NCI-H345 treated with DMSO at 0.1 percent for 48 hours (cell line): ENCODE measurements around the gene IRF4.
"Not testable (repeated sequence)": the region's sequence is repeated elsewhere in the genome, so short reads cannot be mapped to it uniquely, and the experiment has no call there.

Experiments used
- DNase-seq: peaks from one replicate; lab custom pipeline; 2025; ENCODE audit not compliant: unreplicated experiment; lab: John Stamatoyannopoulos, UW

IRF4 gene

GRCh38 chr6:366389-367297 is 24.9 kb upstream of the IRF4 start:
- no peak for DNase-seq

- DNase-seq = no peak
Measured at GRCh38 chr6:367298-367794, 24.2 kb upstream of the IRF4 start.

DNA sequence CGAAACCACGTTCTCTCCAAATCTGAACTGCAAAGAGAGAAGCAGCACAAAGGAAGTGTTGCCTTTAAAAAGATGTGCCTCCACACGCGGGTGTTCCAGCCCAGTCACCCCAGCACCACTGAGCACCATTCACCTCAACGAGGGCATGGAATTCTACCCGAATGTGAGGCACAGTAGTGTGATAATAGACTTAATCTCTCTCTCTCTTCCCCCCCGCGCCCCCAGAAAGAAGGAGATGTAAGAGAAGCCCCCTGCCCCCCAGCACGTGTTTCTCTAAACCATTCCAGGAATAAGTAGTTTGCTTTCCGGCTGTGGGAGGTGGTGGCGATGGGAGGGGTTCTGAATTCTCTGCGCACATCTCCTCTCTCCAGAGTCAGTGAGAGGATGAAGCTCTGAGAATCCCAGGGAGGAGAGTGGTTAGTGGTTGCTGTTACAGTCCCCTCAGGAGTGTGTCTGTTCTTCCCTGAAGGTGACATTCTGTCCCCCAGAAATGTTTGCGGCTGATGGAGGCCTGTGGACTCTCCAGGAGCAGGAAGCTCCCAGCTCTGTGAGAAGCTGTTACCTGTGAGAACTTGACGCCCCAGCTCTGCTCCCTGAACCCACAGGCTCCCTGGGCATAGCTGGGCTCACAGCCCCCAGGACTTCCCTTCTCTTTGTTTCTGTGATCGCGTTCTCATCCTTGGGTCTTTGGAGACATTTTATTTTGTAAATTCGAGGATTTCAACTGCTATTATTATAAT is 23.5 kb upstream of the IRF4 start:
- DNase-seq = no peak

DNA sequence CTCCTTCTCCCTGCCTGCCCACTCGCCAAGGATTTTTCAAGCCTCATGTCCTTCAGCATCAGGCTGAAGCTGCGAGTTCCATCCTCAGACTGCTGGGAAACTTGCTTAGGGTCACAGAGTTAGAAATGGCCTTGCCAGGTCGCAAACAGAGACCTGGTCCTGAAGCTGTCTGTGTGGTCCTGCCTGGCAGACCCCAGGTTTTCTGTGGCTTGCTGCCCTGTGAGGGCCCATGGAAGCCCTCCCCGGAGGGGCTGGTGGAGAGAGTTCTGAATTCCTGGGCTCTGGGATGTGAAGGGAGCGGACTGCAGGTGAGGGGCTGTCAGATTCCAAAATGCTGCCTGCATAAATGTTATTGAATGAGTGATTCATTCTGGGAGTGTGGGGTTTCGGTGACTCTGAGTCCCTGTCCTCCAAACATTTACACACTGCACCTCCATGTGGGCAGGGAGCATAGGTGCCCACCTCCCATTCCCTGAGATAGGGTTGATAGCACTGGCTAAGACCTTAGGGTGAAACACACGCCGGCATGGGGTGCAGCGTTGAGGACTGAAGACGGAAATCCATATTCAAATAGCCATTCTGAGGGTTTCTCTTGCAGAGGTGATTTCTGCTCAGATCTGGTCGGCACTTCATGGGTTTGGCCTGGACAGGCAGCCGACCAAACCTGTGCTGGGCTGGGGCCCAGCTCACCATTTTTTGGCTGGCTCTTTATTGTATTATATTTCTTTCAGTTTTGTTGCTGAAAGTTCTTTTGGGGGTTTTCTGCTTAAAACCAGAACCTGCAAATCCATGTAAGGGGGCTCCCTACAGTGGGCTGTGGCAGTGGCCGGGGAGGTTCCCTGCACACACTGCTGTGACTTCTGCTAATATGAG is 21.8 kb upstream of the IRF4 start:
- DNase-seq = no peak

DNA sequence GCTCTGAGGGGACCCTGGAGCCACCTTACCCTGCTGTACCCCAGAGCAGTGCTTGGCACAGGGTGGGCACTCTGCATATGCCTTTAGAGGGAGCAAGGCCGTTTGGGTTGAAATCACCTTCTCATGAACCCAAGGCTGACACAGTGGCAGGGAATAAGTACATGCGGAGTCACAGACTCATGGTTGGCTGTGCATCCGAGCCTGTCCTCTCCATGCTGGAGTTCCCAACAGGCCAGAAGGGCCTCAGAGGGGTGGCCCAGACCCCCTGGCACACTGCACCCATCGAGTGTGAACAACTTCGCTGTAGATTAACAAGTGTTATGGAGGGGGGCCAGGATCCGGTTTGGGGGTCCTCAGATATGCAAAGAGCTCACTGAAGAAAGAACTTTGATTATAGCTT is 21.0 kb upstream of the IRF4 start:
- DNase-seq = no peak

GRCh38 chr6:371851-372250 is 19.7 kb upstream of the IRF4 start:
- DNase-seq = not testable (repeated sequence)

DNA sequence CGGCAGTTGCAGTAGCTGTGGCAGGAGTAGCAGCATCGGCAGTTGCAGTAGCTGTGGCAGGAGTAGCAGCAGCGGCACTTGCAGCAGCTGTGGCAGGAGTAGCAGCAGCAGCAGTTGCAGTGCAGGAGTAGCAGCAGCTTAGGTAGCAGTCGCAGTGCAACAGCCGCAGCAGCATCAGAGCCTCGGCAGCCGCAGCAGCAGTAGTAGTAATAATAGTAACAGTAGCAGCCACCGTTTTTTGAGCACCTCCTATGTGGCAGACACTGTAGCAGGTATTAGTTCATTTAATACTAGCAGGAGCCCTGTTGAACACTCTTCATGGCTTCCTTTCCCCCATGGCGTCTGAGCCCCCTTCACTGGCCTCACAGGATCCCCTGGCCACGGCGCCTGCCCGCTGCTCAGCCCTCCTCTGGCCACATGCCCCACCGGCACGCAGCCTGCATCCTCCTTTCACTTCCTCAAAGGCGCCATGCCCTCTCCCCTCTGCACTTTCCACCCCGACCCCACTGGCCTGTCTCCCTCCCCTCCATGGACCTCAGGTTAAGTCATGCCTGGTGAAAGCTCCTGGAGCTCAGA is 19.1 kb upstream of the IRF4 start:
- DNase-seq = no peak

GRCh38 chr6:373031-373430 is 18.5 kb upstream of the IRF4 start:
- no peak for DNase-seq

DNA sequence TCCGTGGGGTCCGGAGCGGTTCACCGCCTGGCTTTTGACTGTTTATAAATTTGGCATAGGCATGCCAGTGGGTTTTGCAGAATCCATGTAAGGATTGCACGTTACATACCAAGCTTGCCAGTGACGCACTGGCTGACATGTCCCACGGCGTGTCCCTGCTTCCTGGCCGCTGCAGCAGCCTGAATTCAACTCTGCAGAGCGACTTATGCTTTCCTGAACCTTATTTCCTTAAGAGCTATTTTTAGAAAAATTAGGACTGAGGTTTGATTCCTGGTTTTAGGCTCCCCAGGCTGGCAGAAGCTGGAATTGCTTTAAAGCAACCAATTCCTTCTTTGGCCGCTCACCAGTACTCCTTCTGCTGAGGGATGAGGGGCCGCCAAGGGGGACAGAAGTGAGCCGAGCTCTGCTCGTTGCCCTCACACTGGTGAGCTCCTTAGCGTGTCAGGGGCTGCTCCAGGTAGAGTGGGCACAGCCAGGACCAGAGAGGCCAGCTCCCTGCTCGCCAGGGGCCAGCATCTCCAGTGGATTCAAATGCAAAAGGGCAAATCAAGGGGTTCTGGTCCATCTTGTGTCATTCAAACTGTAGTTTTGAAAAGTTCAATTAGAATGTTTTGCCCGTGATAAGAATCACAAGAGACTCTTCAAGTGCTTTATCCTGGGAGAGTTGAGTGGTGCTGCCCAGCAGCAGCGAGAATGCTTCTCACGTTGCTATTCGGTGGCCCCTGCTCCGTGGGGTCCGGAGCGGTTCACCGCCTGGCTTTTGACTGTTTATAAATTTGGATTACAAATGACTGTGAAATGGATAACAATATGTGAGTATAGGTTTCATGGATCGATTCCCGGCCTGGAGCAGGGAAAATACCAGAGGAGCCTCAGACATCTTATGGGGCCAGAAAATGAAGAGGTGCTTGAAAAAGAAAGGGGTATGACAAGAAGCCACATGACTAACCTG is 17.5 kb upstream of the IRF4 start:
- no peak for DNase-seq

- DNase-seq = no peak
Measured at GRCh38 chr6:374956-375355, 16.6 kb upstream of the IRF4 start.

GRCh38 chr6:376827-377640 is 14.5 kb upstream of the IRF4 start:
- DNase-seq = no peak

GRCh38 chr6:377641-378020 is 13.9 kb upstream of the IRF4 start:
- not testable (repeated sequence) for DNase-seq

- no peak for DNase-seq
Measured at GRCh38 chr6:378090-378957, 13.2 kb upstream of the IRF4 start.

GRCh38 chr6:378958-379409 is 12.6 kb upstream of the IRF4 start:
- no peak for DNase-seq

- no peak for DNase-seq
Measured at GRCh38 chr6:379410-380181, 12.0 kb upstream of the IRF4 start.

DNA sequence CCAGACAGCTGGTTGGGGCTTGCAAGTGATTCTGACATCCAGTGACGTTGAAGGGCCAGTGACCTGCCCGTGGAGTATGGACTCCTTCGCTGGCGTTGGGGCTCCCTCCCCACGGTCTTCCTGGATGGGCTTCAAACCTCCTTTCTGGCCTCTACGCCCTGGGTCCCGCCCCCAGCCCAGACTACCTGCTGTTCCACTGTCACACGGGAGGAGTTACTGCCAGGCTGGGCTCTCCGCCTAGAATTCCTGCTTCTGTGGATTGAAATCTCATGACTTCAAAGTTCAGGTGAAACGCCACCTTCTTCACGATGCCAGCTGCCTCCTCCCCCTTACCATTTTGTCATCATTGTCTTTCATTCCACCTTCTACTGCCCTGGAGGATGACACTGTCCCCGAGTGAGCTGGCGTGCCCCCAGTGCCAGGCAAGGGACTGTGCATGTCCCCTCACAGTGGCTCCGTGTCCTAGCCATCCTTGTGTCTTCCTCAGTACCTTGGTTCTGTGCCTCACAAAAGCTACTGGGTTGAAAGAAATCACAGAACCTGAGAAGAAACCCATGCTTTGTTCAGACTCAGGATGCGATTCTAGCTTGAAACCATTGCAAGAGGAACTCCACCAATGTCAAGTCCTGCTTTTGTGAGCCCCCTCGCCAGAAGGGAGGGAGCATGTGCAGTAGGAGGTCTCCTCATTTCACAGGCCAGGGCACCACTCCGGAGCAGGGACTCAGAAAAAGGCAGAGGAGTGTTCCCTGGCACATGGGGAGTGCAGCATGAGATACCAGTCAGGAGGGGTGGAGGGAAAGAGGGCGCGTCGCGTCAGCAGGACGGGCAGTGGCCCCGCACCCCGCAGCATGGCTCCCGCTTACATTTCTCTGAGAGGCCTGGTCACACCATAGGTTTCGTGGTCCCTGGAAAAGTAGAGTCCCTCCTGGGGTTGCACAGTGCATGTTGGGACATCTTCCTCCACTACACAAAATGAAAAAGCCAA is 11.0 kb upstream of the IRF4 start:
- DNase-seq = no peak
